Kidney epithelial cell (primary cell): ENCODE data around the gene CYTH1. TPM values are rescaled to one million over a fixed set of nuclear protein-coding genes. Genes with fewer than 3 reads are reported as not detected.
A peak's percentile ranks its signal among the peaks of the same experiment; 100 is the strongest.

Experiments
- DNase-seq: peaks from one replicate; pipeline ENCODE4 v3.0.0-alpha.2; 2010; ENCODE audit warnings: low read depth
- H3K27me3 ChIP-seq: 2 replicates; pipeline ENCODE4 v1.6.0; 2011; ENCODE audit warnings: low read length; ENCODE audit not compliant: control insufficient read depth, insufficient read depth
- H3K36me3 ChIP-seq: 2 replicates; pipeline ENCODE4 v1.5.1; 2011; ENCODE audit warnings: low read length; ENCODE audit not compliant: control insufficient read depth, insufficient read depth
- H3K4me3 ChIP-seq: 2 replicates; pipeline ENCODE4 v1.5.1; 2011; ENCODE audit warnings: low read depth, mild to moderate bottlenecking, control low read depth, low read length
- CTCF ChIP-seq: IDR thresholded peaks from 2 replicates; pipeline ENCODE4 v1.5.1; 2011; ENCODE audit warnings: mild to moderate bottlenecking, moderate library complexity, low read length, control low read depth, inconsistent platforms; ENCODE audit not compliant: insufficient read depth, poor library complexity, severe bottlenecking
- total RNA-seq: library from RNA; depleted of rRNA; stranded (reverse); fragments of >200 nt; gene quantifications from 2 replicates; pipeline ENCODE4 v1.2.3, GENCODE V29; 2015

The CYTH1 gene
- total RNA-seq, 1 donor from 2014 or later: 34.1 TPM

- H3K27me3 ChIP-seq: no peaks in the 10 kb centered on the region
- peak overlapping the region; percentile 27 for H3K4me3 ChIP-seq
- DNase-seq: no peak
- no peak for TF ChIP-seq CTCF
- H3K36me3 ChIP-seq: no peaks in the 10 kb centered on the region
These were observed 65.2 kb downstream of the CYTH1 start for GRCh38 chr17:78716814-78717393.

- H3K4me3 ChIP-seq: no peak overlapping the region
- no peaks in the 10 kb centered on the region for H3K27me3 ChIP-seq
- no peak for TF ChIP-seq CTCF
- H3K36me3 ChIP-seq: no peaks in the 10 kb centered on the region
- DNase-seq: no peak
These were observed 65.8 kb downstream of the CYTH1 start for GRCh38 chr17:78716292-78716691.

- Histone ChIP-seq H3K27me3 (no peaks in the 10 kb centered on the region), H3K4me3 (no peak overlapping the region), H3K36me3 (no peaks in the 10 kb centered on the region)
- no peak for DNase-seq
- TF ChIP-seq CTCF: no peak
These were observed 66.2 kb downstream of the CYTH1 start for GRCh38 chr17:78715876-78716275.

GRCh38 chr17:78715000-78715771, 66.9 kb downstream of the CYTH1 start:
- H3K36me3 ChIP-seq: no peaks in the 10 kb centered on the region
- no peak overlapping the region for H3K4me3 ChIP-seq
- DNase-seq: no peak
- no peak for TF ChIP-seq CTCF
- no peaks in the 10 kb centered on the region for H3K27me3 ChIP-seq

GRCh38 chr17:78714534-78714933, 67.5 kb downstream of the CYTH1 start:
- TF ChIP-seq CTCF: no peak
- H3K27me3 ChIP-seq: no peaks in the 10 kb centered on the region
- H3K4me3 ChIP-seq: no peak overlapping the region
- DNase-seq: no peak
- no peaks in the 10 kb centered on the region for H3K36me3 ChIP-seq
